Measurements from ENCODE around the gene RCOR1. TPM values are rescaled to one million over a fixed set of nuclear protein-coding genes. Genes with fewer than 3 reads are reported as not detected.

Gene RCOR1
- total RNA-seq, 1 experiment from 2014 or later, result 34.1 TPM

GRCh38 chr14:102723650-102724049, 131.2 kb downstream of the RCOR1 start:
- H3K27me3 Mint-ChIP-seq (ENCODE audit: low read depth), result no peaks in the 10 kb centered on the region
- Histone ChIP-seq H2BK12ac (ENCODE audit: insufficient read length, low read depth, low read length) (no peak overlapping the region), H3K4me1 (ENCODE audit: insufficient read depth, low read length) (no peaks in the 10 kb centered on the region), H2BK5ac (ENCODE audit: insufficient read length, low read length) (no peak overlapping the region), H2BK15ac (ENCODE audit: low read depth, low read length) (no peak overlapping the region), H3T11ph (ENCODE audit: low read length) (no peak overlapping the region), H3K14ac (ENCODE audit: insufficient read depth, low read length) (no peak overlapping the region), H4K8ac (replicated peaks; ENCODE audit: insufficient read length, low read depth, low read length) (no peak overlapping the region), H4K20me1 (ENCODE audit: control insufficient read depth, insufficient read depth, insufficient read length) (no peaks in the 10 kb centered on the region), H2AFZ (ENCODE audit: low read length) (no peak overlapping the region), H3K23me2 (ENCODE audit: insufficient read length, low read depth, low read length, poor library complexity, severe bottlenecking) (no peaks in the 10 kb centered on the region), H2BK20ac (ENCODE audit: low read depth, low read length, poor library complexity, severe bottlenecking) (no peak overlapping the region), H2AK5ac (ENCODE audit: insufficient read length, low read length) (no peak overlapping the region), H3K18ac (ENCODE audit: insufficient read length, low read depth, low read length) (no peak overlapping the region), H4K91ac (ENCODE audit: insufficient read length, low read depth, low read length) (no peak overlapping the region), H3K27me3 (ENCODE audit: insufficient read depth, low read length) (no peaks in the 10 kb centered on the region), H3K4ac (ENCODE audit: low read depth, low read length) (no peak overlapping the region), H3K9ac (ENCODE audit: extremely low read depth, insufficient read length, low read length) (no peak overlapping the region), H4K5ac (ENCODE audit: insufficient read length, low read depth, low read length) (no peak overlapping the region), H3K9me3 (ENCODE audit: control insufficient read depth, low read depth, low read length) (no peaks in the 10 kb centered on the region), H3K27ac (ENCODE audit: insufficient read length, low read depth, low read length) (no peak overlapping the region), H3K4me2 (ENCODE audit: insufficient read depth, insufficient read length, low read length) (no peak overlapping the region), H2BK120ac (ENCODE audit: low read depth, low read length, poor library complexity, severe bottlenecking) (no peak overlapping the region), H3K79me1 (ENCODE audit: insufficient read depth, low read depth, low read length, poor library complexity, severe bottlenecking) (no peaks in the 10 kb centered on the region), H3K56ac (ENCODE audit: insufficient read length, low read depth, low read length) (no peak overlapping the region), H3K23ac (ENCODE audit: insufficient read length, low read depth, low read length) (no peak overlapping the region), H3K79me2 (ENCODE audit: insufficient read depth, low read length) (no peaks in the 10 kb centered on the region)
- DNase-seq, result no peak
- peaks cover 10 to 12% of the 10 kb centered on the region in 2 experiments for H3K4me1 Mint-ChIP-seq
- WGBS (ENCODE audit: extremely low coverage, insufficient read length, low lambda C conversion rate), result no CpG with 5 or more reads among the region's 5 CpGs
- TF ChIP-seq CTCF (conservative IDR thresholded peaks at IDR 0.05), result no peak
- no peaks in the 10 kb centered on the region for H3K9me3 Mint-ChIP-seq
- H3K27ac Mint-ChIP-seq, result no peak overlapping the region
- H3K4me3 Mint-ChIP-seq, result no peak overlapping the region
- H3K36me3 Mint-ChIP-seq (ENCODE audit: insufficient read depth in 1 of 3, low read depth in 3 of 3), result peaks cover 22 to 88% (median 75%) of the 10 kb centered on the region in 3 experiments; a peak in 6 of 7 replicates
